Effector memory CD4-positive, alpha-beta T cell (primary cell): ENCODE data around the gene RPL36.

Source experiments
- DNase-seq, 3 donors: peaks; one replicate each; pipeline ENCODE4 v3.0.0-alpha.2; 2020
- H3K27ac ChIP-seq: 2 replicates; pipeline ENCODE4 v1.7.0; 2013; ENCODE audit warnings: mild to moderate bottlenecking, low read length, moderate library complexity; ENCODE audit not compliant: insufficient read depth, poor library complexity, severe bottlenecking
- H3K27me3 ChIP-seq: replicated peaks from 2 replicates; pipeline ENCODE4 v1.7.0; 2013; ENCODE audit warnings: mild to moderate bottlenecking, low read length; ENCODE audit not compliant: insufficient read depth, control insufficient read depth, poor library complexity, severe bottlenecking
- H3K36me3 ChIP-seq: 2 replicates; pipeline ENCODE4 v1.7.0; 2013; ENCODE audit warnings: mild to moderate bottlenecking, low read length, moderate library complexity; ENCODE audit not compliant: control insufficient read depth, insufficient read depth
- H3K4me1 ChIP-seq: 2 replicates; pipeline ENCODE4 v1.7.0; 2013; ENCODE audit warnings: low read length, mild to moderate bottlenecking; ENCODE audit not compliant: control insufficient read depth, insufficient read depth, poor library complexity, severe bottlenecking
- H3K4me3 ChIP-seq: 2 replicates; pipeline ENCODE4 v1.7.0; 2013; ENCODE audit warnings: low read length, low read depth, mild to moderate bottlenecking; ENCODE audit not compliant: insufficient read depth, poor library complexity, severe bottlenecking
- H3K9me3 ChIP-seq: 2 replicates; pipeline ENCODE4 v1.7.0; 2013; ENCODE audit warnings: mild to moderate bottlenecking, low read length, moderate library complexity; ENCODE audit not compliant: control insufficient read depth

RPL36 gene

DNA sequence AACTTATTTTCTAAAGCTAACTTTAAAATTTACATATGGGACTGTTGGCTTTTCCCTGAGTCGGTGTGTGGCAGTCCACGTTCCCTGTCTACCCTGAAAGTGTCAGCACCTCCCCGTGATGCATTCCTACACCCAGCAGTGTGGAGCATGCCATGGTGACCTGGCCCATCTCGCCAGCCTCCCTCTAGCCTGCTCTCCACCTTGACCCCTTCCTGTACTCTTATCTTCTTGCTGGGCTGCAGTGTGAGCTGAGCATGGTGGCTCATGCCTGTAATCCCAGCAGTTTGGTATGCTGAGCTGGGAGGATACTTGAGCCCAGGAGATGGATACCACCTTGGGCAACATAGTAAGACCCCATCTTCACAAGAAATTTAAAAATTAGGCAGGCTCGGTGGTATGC is 35.2 kb upstream of the RPL36 start:
- Histone ChIP-seq H3K4me3 (no peak overlapping the region), H3K27ac (no peak overlapping the region), H3K36me3 (peaks cover 78% of the 10 kb centered on the region), H3K27me3 (no peaks in the 10 kb centered on the region), H3K4me1 (no peaks in the 10 kb centered on the region), H3K9me3 (no peaks in the 10 kb centered on the region)
- no peak for DNase-seq

DNA sequence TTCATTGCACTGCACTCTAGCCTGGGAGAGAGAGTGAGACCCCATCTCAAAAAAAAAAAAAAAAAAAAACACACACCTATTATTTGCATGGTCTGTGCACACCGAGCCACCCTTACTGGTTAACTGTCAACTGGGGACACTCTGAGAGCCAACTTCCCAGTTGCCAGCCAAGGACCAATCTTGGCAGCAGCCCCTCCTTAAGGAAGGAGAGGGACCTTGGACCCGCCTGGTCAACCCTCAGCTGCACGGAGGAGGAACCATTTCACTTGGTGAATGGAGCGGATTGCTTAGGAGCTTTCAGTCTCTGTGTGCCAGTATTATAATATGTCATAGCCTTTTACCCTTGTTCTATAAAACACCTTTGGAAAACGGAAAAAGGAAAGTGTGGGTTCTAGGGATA is 34.7 kb upstream of the RPL36 start:
- no peak for DNase-seq
- Histone ChIP-seq H3K36me3 (peaks cover 78% of the 10 kb centered on the region), H3K27me3 (no peaks in the 10 kb centered on the region), H3K4me3 (no peak overlapping the region), H3K4me1 (no peaks in the 10 kb centered on the region), H3K27ac (no peak overlapping the region), H3K9me3 (no peaks in the 10 kb centered on the region)

DNA sequence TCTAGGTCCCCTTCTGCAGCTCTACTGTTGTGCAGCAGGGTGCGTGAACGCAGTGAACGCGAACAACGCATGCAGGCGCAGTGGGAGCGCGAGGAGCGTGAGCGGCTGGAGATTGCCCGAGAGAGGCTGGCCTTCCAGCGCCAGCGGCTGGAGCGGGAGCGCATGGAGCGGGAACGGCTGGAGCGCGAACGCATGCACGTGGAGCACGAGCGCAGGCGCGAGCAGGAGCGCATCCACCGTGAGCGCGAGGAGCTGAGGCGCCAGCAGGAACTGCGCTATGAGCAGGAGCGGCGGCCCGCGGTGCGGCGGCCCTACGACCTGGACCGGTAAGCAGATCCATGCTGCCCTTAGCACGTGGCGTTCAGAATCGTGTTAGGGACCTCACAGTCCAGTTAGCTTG is 28.6 kb upstream of the RPL36 start:
- no peak for DNase-seq
- H3K4me1 ChIP-seq: no peaks in the 10 kb centered on the region
- no peaks in the 10 kb centered on the region for H3K9me3 ChIP-seq
- H3K4me3 ChIP-seq: no peak overlapping the region
- peaks cover 84% of the 10 kb centered on the region for H3K36me3 ChIP-seq
- H3K27me3 ChIP-seq: no peaks in the 10 kb centered on the region
- H3K27ac ChIP-seq: no peak overlapping the region

DNA sequence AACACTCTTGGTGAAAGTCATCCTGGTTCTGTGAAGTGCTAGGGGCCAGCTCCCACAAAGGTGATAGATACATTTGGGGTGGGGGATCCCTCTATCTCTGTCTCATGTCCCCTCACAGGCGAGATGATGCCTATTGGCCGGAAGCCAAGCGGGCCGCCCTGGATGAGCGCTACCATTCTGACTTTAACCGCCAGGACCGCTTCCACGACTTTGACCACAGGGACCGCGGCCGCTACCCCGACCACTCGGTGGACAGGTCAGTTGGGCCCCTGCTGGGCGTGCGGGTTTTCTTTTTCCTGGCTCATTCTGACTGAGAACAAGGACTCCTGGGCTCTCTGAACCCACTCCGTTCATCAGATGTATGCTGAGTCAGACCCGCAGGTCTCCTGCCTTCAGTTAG is 26.2 kb upstream of the RPL36 start:
- Histone ChIP-seq H3K4me3 (no peak overlapping the region), H3K4me1 (no peaks in the 10 kb centered on the region), H3K27me3 (no peaks in the 10 kb centered on the region), H3K36me3 (peaks cover 86% of the 10 kb centered on the region), H3K27ac (no peak overlapping the region), H3K9me3 (no peaks in the 10 kb centered on the region)
- no peak for DNase-seq

DNA sequence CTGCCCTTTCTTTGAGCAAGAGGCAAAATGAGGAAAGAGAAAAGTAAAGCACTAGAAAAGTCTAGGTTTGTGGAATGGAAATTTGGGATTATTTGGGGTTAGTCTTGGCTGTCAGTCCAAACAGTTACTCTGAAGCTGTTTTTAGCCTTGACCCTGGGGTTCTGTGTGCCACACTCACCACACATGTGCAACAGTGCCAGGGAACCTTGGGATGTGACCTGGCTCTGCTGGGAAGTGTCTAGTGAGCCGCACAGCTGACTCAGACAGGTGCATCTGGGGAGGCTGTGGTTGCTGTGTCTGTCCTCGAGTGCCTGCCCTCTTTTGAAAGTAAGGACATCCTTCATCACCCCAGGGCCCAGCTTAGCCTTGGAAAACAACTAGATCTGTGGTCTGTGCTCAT is 25.6 kb upstream of the RPL36 start:
- Histone ChIP-seq H3K36me3 (peaks cover 90% of the 10 kb centered on the region), H3K4me3 (no peak overlapping the region), H3K27ac (no peak overlapping the region), H3K4me1 (no peaks in the 10 kb centered on the region), H3K9me3 (no peaks in the 10 kb centered on the region), H3K27me3 (no peaks in the 10 kb centered on the region)
- DNase-seq: no peak

DNA sequence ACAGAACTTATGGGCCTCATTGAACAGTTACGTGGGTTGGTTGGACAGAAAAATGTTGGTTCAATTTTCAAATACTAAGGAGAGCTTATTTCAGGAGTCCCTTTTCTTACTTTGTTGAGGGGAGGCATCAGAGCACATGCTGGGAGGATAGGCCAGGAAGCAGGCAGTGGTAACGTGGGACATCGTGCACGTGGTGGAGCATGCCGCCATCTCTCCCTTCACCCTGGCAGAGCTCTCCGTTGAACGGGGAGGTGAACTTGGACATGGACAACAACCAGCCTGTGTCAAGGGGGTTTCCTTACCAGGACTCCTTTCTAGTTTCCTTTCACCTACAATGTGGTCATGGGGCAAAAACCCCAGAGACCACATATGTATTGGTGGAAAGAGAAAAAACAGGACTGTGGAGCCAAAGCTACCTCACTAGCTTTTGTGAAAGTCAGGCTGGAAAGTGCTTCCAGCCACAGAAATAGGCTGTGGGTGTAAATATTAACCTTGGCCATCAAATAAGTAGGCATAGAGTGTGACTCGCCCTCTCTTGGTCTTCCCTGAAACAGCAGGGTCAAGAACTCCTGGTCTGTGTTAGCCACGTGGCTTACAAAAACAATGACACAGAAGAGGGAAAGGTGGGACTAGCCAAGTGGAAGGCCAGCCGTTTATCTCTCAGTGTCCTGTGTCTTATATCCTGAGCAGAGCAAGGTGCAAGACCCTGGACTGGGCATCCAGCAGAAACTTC is 24.1 kb upstream of the RPL36 start:
- no peaks in the 10 kb centered on the region for H3K27me3 ChIP-seq
- no peaks in the 10 kb centered on the region for H3K9me3 ChIP-seq
- no peak for DNase-seq
- H3K36me3 ChIP-seq: peaks cover 81% of the 10 kb centered on the region
- H3K4me3 ChIP-seq: no peak overlapping the region
- H3K4me1 ChIP-seq: no peaks in the 10 kb centered on the region
- H3K27ac ChIP-seq: no peak overlapping the region

DNA sequence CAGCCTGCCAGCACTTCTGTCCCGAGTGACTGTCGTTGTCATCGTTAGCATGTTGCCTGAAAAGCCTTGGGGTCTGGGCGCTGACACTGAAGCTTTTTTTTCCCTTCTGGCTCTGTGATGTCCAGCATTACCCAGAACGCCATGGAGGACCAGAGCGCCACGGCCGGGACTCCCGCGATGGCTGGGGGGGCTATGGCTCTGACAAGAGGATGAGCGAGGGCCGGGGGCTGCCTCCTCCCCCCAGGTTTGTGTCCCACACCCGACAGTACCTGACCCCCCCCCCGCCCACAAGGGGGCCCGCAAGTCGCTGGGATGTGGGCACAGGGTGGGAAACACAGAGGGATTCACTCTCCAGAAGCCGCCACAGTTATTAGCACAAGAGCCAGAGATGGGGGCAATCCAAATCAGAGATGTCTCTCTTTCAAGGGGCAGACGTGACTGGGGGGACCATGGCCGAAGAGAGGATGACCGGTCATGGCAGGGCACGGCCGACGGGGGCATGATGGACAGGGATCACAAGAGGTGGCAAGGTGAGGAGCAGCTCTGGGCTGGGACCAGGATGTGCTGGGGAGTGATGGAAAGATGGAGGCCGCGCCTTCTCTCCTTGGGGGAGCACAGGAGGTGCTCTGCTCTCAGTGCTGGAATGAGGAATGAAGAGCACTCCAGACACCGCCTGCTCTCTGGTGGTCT is 23.0 kb upstream of the RPL36 start:
- Histone ChIP-seq H3K27me3 (no peaks in the 10 kb centered on the region), H3K4me3 (no peak overlapping the region), H3K4me1 (no peaks in the 10 kb centered on the region), H3K36me3 (peaks cover 71% of the 10 kb centered on the region), H3K9me3 (no peaks in the 10 kb centered on the region), H3K27ac (no peak overlapping the region)
- no peak for DNase-seq

DNA sequence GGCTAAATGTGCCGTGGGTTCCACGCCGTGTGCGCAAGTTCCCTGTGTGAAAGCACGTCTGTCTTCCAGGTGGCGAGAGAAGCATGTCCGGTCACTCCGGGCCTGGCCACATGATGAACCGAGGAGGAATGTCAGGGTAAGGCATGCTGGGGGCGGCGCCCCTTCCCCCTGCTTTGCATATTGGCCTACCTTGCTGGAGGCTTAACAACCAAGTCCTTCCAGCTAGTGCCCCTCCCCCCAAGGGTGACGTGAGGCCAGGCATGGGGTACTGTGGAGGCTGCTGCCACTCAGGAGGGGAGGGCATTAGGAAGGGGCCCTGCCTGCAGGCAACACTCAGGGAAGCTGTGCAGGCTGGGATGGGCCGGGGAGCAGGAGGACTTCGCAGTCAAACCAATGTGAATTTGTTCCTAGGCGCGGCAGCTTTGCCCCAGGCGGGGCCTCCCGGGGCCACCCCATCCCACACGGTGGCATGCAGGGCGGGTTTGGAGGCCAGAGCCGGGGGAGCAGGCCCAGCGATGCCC is 22.3 kb upstream of the RPL36 start:
- no peaks in the 10 kb centered on the region for H3K27me3 ChIP-seq
- no peak for DNase-seq
- no peaks in the 10 kb centered on the region for H3K4me1 ChIP-seq
- no peak overlapping the region for H3K27ac ChIP-seq
- H3K9me3 ChIP-seq: no peaks in the 10 kb centered on the region
- H3K36me3 ChIP-seq: peaks cover 66% of the 10 kb centered on the region
- H3K4me3 ChIP-seq: no peak overlapping the region

DNA sequence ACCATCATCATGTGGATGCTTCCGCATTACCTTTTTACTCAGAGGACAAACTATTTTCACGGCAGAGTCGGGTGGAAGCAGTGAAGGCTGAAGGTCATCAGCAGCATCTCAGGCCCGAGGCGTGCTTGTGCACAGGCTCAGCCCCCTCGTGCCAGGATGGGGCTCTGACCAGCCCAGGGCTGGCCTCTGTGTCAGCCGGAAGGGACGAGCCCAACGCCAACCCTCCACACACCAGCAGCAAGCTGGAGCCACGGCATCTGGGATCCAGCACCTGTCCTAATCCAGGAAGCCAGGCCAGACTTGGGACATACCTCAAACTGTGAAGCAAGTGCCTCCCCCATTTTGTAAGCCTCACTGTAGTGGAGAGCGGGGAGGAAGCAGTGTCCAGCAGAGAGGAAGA is 20.9 kb upstream of the RPL36 start:
- no peaks in the 10 kb centered on the region for H3K27me3 ChIP-seq
- no peak overlapping the region for H3K4me3 ChIP-seq
- H3K27ac ChIP-seq: no peak overlapping the region
- DNase-seq: no peak
- no peaks in the 10 kb centered on the region for H3K4me1 ChIP-seq
- peaks cover 52% of the 10 kb centered on the region for H3K36me3 ChIP-seq
- H3K9me3 ChIP-seq: no peaks in the 10 kb centered on the region

DNA sequence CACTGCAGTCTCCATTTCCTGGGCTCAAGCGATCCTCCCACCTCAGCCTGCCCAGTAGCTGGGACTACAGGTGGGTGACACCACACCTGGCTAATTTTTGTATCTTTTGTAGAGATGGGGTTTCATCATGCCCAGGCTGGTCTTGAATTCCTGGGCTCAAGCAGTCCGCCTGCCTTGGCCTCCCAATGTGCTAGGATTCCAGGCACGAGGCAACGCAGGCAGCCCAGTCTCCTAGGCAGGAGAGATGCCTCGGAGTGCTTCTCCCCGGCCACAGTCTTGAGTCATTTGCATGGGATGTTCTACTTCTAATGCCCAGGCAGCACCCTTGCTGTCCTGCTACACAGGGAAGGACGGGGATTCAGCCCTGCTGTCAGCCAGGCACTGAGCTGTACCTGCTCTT is 18.5 kb upstream of the RPL36 start:
- H3K27ac ChIP-seq: no peak overlapping the region
- DNase-seq: no peak
- no peaks in the 10 kb centered on the region for H3K27me3 ChIP-seq
- peaks cover 28% of the 10 kb centered on the region for H3K36me3 ChIP-seq
- H3K4me1 ChIP-seq: no peaks in the 10 kb centered on the region
- no peak overlapping the region for H3K4me3 ChIP-seq
- no peaks in the 10 kb centered on the region for H3K9me3 ChIP-seq
